ENCODE data around the gene RPS26.
"Not testable (repeated sequence)": the region's sequence is repeated elsewhere in the genome, so short reads cannot be mapped to it uniquely, and the experiment has no call there.

RPS26 gene

GRCh38 chr12:56021889-56022497 lies 19.7 kb upstream of the RPS26 start:
- no peak for DNase-seq (ENCODE audit: low spot score)

- no peak for DNase-seq (ENCODE audit: low spot score)
Observed at GRCh38 chr12:56028511-56029165, 13.1 kb upstream of the RPS26 start.

GRCh38 chr12:56029166-56029519 lies 12.6 kb upstream of the RPS26 start:
- no peak for DNase-seq (ENCODE audit: low spot score)

- DNase-seq (ENCODE audit: low spot score): peak; percentile 38
Observed at GRCh38 chr12:56029666-56030293, 11.9 kb upstream of the RPS26 start.

GRCh38 chr12:56031987-56032386 lies 9.7 kb upstream of the RPS26 start:
- no peak for DNase-seq (ENCODE audit: low spot score)

GRCh38 chr12:56034586-56035332 lies 7.0 kb upstream of the RPS26 start:
- DNase-seq (ENCODE audit: low spot score): no peak

GRCh38 chr12:56037161-56037560 lies 4.6 kb upstream of the RPS26 start:
- no peak for DNase-seq (ENCODE audit: low spot score)

- no peak for DNase-seq (ENCODE audit: low spot score)
Observed at GRCh38 chr12:56038022-56038655, 3.6 kb upstream of the RPS26 start.

GRCh38 chr12:56040151-56040550 lies 1.6 kb upstream of the RPS26 start:
- no peak for DNase-seq (ENCODE audit: low spot score)

GRCh38 chr12:56040963-56041551 lies 661 bp upstream of the RPS26 start:
- DNase-seq (ENCODE audit: low spot score): no peak

- not testable (repeated sequence) for DNase-seq (ENCODE audit: low spot score)
Observed at GRCh38 chr12:56042430-56042813, 704 bp downstream of the RPS26 start.

GRCh38 chr12:56042843-56043242 lies 1.1 kb downstream of the RPS26 start:
- DNase-seq (ENCODE audit: low spot score): no peak

GRCh38 chr12:56046027-56046780 lies 4.5 kb downstream of the RPS26 start:
- DNase-seq (ENCODE audit: low spot score): no peak

- no peak for DNase-seq (ENCODE audit: low spot score)
Observed at GRCh38 chr12:56053407-56053893, 11.7 kb downstream of the RPS26 start.

- DNase-seq (ENCODE audit: low spot score): not testable (repeated sequence)
Observed at GRCh38 chr12:56059964-56060363, 18.2 kb downstream of the RPS26 start.

- no peak for DNase-seq (ENCODE audit: low spot score)
Observed at GRCh38 chr12:56061982-56062381, 20.3 kb downstream of the RPS26 start.

- DNase-seq (ENCODE audit: low spot score): no peak
Observed at GRCh38 chr12:56062996-56063395, 21.3 kb downstream of the RPS26 start.

- DNase-seq (ENCODE audit: low spot score): no peak
Observed at GRCh38 chr12:56071648-56072047, 29.9 kb downstream of the RPS26 start.

- no peak for DNase-seq (ENCODE audit: low spot score)
Observed at GRCh38 chr12:56074396-56074795, 32.7 kb downstream of the RPS26 start.

- not testable (repeated sequence) for DNase-seq (ENCODE audit: low spot score)
Observed at GRCh38 chr12:56077966-56078365, 36.2 kb downstream of the RPS26 start.

GRCh38 chr12:56078427-56078826 lies 36.7 kb downstream of the RPS26 start:
- no peak for DNase-seq (ENCODE audit: low spot score)

Data from SW480 (cell line).